Stimulated activated CD4-positive, alpha-beta T cell treated with anti-CD3 and anti-CD28 coated beads, Interleukin-1b, Interleukin-23, amount 100 ng/mL, for 4 hours (primary cell): Measurements from ENCODE around the gene EGFLAM.

Experiments used
- DNase-seq, 2 donors: peaks; one replicate each; pipeline ENCODE4 v3.0.0-alpha.2; 2020; ENCODE audit warnings: low read depth in 2 of 2

The EGFLAM gene

DNA sequence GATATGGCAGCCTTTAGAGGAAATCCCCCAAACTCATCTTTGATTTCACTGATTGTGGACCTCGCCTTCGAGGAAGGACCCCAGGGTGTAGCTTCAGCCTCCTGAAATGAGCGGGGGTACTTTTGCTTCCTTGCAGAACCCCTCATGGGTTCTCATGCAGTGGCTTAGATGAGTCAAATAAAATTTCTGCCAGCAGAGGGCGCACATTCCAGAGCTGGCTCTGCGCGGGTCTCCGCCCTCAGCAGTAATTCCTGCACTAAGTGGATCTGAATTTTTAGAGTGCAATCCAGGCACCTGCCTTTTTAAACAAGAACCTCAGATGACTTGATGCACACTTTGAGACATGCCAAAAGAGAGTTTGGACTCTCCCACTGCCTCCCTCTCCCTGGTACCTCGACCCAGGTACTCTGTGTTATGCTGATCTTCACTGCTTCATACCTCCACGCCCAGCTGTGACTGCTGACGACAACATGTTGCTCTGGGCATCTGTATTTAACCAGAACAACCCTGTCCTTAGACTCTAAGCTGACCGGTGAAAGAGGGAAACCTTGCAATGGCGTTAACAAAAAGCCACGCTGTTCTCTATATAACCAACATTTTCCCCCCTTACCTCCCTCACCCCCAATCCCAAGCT is 7.3 kb downstream of the EGFLAM start:
- peak in 1 of 2 donors; percentile 30 for DNase-seq

DNA sequence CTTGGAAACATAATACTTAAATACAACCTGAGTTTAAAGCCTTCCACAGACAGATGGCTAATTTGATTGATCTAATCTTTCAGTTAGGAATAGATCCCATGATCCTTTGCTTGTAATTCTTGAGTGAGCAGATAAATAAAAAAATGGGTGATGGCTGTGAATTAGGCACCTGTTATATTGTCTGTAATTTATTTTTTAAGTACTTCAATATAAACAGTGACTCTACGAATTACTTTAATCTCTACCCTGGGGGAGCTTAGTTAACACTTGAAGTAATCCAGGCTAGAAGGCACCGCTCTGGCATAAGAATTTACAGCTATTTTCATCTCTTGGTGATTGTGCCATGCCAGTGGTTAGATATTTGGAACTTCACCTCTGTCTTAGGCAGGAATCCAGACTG is 9.0 kb downstream of the EGFLAM start:
- no peak for DNase-seq

DNA sequence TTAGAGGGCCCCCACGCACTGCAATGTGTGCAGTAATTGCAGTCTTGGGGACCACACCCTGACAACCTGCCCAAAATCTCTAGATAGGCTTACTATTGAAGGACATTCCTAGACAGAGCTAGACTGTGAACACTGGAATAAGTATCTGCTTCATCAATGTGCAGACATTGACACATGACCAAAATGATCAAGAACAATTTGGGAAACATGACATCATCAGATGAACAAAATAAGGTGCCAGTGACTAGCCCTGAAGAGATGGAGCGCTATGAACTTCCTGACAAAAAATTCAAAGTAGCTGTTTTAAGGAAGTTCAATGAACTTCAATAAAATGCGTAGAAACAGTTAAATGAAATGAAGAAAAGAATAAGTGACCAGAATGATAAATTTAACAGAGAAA is 15.3 kb downstream of the EGFLAM start:
- no peak for DNase-seq

DNA sequence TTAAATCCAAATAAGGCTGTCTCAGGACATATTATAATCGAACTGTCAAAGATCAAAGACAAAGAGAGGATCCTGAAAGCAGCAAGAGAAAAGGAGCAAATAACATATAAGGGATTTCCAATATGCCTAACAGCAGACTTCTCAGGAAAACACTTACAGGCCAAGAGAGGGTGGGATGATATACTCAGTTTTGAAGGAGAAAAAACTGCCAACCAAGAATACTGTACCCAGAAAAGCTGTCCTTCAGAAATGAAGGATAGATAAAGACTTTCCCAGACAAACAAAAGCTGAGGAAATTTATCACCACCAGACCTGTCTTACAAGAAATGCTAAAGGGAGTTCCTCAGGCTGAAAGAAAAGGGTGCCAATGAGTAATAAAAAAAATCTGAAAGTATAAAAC is 16.0 kb downstream of the EGFLAM start:
- DNase-seq = no peak

DNA sequence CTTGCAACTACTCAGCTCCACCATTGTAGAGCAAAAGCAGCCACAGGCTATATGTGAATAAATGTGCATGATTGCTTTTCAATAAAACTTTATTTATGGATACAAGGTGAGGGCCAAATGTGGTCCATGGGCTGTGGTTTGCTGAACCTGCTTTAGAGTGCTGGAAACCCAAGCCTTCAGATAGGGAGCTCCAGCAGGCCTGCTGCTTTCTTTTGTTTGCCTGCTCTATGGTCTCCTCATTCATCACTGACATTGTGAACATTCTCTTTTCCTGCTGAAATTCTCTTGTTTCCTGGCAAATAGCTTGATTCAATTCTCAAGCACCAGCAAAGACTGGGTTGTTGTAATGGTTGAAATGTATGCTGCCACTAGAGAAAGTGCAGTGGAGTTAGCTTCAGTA is 26.0 kb downstream of the EGFLAM start:
- DNase-seq = no peak

DNA sequence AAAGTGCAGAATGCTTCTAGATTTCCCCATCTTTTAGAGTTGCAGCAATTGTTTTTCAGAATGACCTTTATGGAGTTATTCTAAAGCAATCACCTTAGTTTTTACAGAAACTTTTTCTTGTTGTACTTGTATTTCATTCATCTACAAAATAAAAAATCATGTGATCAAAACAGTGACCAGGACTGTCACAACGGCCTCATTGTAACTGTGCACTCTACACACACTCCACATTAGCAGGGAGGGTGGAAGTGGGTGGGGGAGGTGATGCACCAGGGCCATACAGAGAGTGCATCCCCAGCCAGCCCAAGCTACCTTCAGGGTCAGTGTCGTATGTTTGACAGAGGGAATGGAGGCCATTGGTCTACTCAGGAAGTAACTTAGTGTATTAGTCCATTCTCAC is 26.9 kb downstream of the EGFLAM start:
- no peak for DNase-seq

DNA sequence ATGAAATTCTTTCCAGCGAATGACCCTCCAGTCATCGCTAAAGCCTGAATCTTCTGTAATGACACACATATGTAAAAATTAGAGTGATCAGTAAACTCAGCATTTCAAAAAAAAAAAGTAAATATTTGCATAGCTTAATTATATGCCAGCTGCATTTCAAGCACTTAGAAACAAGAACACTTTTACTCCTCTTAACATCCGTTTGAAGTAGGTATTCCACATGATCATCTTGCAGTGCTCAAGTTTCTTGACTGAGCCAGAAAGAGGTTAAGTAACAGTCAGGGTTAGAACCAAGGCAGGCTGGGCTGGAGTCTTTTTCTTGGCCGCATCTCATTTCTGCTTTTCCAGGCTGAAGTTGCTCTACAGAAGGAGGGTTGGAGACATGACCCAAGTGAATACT is 27.6 kb downstream of the EGFLAM start:
- DNase-seq = no peak

DNA sequence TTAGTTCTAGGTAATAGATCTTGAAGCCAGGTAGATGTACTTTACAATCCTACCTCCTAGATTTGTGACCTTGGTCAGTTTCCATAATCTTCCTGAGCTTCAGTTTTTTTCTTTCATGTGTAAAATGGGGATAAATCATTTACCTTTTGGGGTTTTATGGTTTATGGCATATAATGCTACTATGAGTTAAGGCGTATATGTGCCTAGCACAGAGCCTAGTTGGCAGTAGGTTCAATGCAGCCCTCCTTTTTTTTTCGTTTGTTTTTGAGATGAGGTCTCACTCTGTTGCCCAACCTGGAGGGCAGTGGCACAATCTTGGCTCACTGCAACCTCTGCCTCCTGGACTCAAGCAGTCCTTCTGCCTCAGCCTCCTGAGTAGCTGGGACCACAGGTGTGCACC is 28.8 kb downstream of the EGFLAM start:
- no peak for DNase-seq

DNA sequence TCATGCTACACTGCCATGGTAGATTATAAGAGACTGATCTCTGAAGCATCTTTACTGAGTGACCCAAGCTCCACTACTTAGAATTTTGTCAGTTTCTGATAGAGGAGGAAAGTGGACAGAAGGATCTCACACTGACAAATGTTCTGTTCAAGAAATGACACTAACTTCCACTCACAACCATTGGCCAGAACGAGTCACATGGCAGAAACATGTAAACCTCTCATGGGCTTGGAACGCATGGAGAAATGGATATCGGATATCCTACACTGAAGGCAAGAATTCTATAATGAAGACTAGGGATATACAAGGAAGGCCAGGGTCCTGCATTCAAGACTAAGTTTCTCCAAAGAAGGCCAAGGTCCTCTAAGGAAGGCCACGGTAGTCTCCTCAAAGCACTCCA is 31.1 kb downstream of the EGFLAM start:
- DNase-seq = no peak

DNA sequence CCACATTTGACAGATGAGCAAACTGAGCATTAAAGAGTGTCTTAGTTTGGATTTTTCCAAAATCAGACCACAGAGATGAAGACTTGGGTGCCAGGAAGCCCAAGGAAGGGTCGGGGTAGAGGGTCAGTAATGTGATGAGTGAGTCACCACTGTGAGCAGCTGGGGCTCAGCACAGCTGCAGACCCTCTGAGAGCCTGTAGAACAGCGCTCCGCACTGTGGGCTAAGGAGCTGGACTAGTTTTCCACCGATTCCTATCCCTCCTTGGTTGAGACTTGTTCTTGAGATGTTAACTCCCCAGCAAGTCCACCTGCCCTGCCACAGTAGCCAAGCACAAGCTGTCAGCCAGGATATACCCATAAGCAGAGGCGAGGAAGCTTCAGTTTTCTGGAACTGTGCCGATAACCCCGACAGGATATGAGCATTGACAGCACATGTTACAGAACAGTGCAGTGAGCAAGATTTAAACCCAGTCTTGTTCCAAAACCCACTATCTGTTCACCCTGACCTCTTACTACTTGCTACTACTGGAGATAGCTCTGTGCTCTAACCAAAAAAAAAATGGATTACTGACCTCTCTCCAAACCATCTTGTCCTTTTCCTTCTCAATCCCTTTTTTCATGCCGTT is 31.8 kb downstream of the EGFLAM start:
- DNase-seq = no peak

DNA sequence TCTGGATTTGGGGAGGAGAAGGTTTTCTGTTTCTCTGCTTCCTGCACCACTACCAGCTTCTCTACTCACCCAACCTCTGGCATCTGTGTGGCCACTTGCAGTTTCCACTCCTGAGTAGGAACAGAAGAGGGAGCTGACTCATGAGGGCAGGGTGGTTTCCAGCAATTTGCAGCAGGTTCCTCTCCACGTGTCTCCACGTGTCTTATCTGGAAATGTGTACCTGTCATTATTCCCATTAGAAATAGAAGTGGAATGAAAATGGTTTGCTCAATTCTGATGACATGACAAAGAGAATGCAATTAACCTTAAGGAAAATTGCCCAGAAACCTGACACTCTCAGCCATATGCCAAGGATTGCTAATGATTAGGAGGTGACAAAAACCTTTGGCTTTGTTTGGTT is 33.0 kb downstream of the EGFLAM start:
- no peak for DNase-seq

DNA sequence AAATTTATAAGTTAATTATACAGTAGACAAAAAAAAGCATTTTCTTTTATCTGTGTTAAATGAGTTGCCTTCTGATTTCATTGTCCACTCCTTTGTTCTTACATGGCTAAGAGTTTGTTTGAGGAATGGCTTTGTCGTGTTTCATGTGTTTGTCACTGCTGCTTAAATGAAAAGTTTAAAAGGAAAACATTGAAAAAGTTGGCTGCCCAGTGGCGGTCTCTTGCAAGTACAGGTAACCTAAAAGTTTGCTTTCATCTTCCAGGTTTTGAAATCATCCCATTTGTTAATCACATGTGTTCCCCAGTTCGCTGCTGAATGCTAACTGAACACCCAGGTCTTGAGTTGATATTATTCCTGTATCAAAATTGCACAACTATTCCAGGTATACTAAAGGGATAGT is 33.9 kb downstream of the EGFLAM start:
- DNase-seq = no peak

DNA sequence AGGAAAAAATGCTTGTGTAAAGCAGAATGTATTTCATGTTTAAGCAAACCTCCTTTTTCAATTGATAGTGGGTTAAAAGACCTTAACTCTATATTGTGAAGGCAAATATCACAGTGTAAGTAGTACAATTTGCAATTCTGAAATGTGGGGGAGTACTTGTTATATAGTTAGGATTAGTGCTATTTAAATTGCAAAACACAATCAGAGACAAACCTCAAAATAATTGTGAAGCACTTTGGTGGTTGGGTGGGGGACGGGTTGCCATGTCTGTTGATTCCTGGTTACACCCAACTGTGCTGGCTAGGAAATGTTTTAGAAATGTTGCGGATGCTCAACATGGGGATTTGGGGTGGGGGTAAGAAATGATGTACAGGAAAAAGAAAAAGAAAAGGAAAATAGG is 37.4 kb downstream of the EGFLAM start:
- DNase-seq = no peak

DNA sequence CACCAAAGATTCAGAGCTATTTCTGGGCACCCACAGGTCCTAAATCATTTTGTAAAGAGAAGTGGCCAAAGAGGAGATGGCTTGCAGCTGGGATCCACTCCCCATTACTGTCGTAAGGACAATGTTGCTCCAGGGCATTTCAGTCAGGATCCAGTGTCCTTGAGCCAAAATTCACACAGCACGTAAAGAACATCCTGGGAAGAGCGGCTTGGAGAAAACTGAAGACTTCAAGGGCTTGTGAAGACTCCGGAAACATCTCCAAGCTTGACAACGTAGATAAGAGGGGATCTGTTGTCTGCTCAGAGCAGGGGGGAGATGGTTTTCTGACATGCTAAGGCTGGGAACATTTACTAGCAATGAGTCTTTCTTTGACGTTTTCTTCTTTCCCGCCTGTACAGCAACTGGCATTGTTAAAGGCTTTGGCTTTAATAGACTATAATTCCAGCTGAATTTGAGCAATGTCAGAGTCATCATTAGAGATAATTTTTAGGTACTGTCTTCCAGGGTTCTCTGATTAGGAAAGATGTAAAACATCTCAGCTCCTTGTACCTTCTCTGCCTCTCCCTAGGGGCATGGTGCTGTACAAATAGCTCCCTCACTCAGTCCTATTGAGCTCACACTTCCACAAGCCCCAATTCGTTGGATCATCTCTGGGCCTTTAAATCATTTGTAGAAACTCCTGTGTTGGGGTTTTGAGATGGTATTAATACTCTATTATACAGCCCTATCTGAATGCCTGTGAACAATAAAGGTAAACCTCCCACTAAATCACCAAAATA is 39.7 kb downstream of the EGFLAM start:
- DNase-seq = no peak

DNA sequence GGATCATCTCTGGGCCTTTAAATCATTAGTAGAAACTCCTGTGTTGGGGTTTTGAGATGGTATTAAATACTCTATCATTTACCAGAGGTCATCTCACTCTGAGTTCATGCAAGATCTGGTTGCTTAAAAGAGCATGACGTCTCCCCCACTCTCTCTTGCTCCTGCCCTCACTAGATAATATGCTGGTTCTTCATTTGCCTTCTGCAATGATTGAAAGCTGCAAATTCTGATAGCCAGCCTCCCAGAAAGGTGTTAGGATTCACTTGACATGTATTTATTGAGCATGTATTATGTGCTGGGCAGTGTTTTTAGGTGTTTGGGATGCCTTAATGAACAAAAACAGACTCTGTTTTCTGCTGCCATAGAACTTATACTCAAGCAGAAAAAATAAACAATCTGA is 41.2 kb downstream of the EGFLAM start:
- no peak for DNase-seq

DNA sequence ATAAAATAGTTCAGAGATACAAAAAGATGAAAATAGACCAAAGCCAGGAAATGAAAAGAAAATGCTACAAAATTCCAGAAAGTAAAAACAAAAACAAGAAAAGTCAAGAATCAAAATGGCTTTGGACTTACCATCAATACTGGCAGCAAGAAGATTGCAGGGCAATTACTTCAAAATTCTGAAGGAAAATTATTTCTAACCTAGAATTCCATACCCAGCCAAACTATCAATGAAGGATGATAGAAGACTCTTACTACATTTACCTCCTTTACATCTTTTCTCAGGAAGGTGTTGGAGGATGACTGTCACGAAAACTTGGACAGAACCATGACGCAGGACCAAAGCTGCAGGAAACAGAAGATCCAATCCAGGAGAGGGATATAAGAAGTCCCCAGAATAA is 46.8 kb downstream of the EGFLAM start:
- DNase-seq = no peak

DNA sequence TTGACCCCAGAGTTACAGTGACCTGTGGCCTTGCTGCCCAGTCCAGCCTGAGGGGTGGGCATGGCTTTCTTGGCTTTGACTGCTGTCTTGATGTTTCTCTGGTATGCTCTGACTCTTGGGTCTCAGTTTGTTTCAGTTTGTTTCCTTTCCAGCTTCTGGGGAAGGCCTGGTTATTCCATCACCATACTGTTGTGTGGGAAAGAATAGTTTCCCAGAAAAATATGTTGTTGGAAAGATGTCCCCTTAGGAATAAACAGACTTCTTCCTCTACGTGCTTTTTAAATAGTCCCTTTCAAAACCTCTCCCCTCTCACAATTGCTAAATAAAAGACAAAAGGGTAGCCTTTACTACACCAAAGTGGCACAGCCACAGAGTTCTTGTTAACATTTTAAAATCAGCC is 49.5 kb downstream of the EGFLAM start:
- DNase-seq = no peak

DNA sequence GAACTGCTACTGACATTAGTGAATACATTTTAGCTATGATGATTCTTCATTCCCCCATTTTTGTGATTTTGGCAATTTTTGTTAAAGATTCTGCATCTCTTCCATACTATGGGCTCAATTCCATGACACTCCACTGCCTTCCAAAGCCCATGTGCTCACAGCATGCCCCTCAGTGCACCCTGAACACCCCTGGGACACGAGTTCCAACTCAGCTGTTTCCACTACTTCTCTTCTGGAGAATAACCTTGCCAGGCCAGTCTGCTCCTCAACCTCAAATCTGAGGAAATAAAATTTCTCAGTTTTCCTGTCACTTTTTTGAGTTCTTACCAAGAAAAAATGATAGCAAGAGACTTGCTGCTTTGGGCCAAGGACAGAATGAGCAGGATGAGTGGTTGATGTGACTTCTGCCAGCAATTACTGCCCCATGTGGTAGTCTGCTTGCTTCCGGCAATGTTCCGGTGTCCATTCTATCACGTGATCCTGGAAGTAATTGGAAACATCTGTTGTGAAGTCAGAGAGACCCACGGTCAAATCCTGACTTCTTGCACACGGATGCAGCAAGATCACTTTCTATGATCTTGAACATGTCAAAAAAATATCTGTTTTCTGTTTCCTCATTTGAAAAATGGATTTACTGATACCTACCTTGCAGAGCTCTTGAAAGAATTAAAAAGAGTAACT is 58.3 kb downstream of the EGFLAM start:
- no peak for DNase-seq

DNA sequence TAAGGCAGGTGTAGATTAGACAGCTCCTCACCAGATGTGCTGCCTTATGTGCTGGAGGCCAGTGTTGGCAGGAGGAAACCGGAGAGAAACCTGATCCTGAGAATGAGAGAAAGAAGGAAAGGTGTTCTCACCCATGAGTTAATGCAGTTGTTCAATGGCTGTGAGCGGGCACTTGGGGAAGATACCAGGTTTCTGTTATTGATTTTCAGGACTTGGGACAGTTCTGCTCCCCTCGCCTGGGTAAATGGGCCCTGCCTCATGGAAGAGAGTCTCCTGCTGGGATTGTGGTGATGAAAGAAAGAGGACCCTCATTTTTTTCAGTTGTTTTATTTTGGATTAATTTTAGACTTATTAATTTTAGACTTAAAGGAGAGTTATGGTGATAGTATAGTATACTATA is 59.5 kb downstream of the EGFLAM start:
- DNase-seq = no peak

DNA sequence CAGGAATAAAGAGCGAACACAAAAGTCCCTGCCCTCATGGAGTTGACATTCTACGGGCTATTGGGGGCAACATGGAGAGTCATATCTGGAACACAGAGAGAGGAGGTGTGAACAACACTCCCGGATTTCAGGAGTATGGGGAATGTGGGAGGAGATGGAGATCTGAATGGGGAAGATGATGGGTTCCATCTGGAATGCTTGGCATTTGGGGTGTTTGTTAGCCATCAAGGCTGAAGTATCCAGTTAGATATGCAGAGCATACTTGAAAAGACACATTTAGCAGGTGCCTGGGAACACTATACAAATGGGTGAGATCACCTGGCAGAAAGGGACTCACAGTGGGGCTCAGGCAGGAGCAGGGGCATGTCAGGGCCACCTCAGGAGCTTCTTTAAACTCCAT is 61.1 kb downstream of the EGFLAM start:
- no peak for DNase-seq

DNA sequence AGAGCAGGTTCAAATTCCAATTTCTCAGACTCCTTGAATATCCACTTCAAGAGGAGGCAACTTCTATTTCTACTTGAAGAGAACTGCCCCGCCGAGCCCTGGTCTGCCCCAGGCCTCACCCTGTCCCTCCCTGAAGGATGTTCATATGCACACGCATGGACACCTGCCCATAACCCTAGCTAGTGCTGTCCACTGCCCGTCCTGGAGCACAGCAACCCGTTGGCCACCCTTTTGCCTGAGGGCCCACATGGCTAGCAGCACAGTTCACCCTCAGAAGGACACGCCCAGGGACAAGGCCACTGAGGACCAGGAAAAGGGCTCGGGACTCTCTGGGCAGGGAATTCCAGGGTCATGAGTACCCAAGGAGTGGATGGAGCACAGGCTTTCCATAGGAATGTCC is 63.6 kb downstream of the EGFLAM start:
- DNase-seq = no peak

DNA sequence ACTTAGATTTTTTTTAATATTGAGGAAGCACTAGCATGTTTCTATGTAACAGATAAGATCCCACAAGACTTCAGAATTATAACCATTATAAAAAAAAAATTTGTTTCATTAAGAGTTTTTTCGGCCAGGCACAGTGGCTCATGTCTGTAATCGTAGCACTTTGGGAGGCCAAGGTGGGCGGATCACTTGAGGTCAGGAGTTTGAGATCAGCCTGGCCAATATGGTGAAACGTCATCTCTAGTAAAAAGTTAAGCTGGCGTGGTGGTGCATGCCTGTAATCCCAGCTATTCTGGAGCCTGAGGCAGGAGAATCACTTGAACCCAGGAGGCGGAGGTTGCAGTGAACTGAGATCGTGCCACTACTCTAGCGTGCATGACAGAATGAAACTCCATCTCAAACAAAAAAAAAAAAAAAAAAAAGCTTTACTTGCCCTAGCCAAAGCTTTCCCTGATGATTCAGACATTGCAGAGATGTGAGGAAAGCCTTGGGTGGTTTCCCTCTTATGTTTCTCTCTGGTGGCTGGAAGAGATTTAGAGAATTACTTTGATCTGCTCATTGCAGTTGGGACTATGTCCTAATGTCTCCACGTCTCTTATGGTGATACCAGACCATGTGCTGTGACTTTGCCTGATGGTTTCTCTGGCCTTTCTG is 65.4 kb downstream of the EGFLAM start:
- DNase-seq = no peak
